CD4-positive, alpha-beta memory T cell (primary cell): Measurements from ENCODE around the gene KIF21A. TPM values are rescaled to one million over a fixed set of nuclear protein-coding genes. Genes with fewer than 3 reads are reported as not detected.

Experiments
- CTCF ChIA-PET: fragments of 350-600 bp; sonication (Branson Sonifier 250); formaldehyde crosslinking; loops from one replicate; lab custom pipeline; 2021; ENCODE audit warnings: inconsistent platforms; ENCODE audit not compliant: partially characterized antibody; lab: Charles Lee
- POLR2A ChIA-PET: fragments of 350-600 bp; sonication (Branson Sonifier 250); formaldehyde crosslinking; loops from one replicate; lab custom pipeline; 2021; ENCODE audit not compliant: partially characterized antibody; lab: Charles Lee
- DNase-seq, 5 donors: peaks; one replicate each; pipeline versions ENCODE4 v3.0.0 to v3.0.0-alpha.2; 2020 to 2022; ENCODE audit warnings: mixed read lengths in 1 of 5
- H3K27ac ChIP-seq: one replicate; pipeline ENCODE4 v1.7.0; 2013; ENCODE audit warnings: low read depth, low read length
- H3K27me3 ChIP-seq: 2 replicates; pipeline ENCODE4 v1.7.0; 2013; ENCODE audit warnings: mild to moderate bottlenecking, low read length, moderate library complexity; ENCODE audit not compliant: insufficient read depth
- H3K36me3 ChIP-seq: 2 replicates; pipeline ENCODE4 v1.7.0; 2013; ENCODE audit warnings: mild to moderate bottlenecking, low read length, moderate library complexity; ENCODE audit not compliant: insufficient read depth
- H3K4me1 ChIP-seq: 2 replicates; pipeline ENCODE4 v1.7.0; 2013; ENCODE audit warnings: mild to moderate bottlenecking, low read length, moderate library complexity; ENCODE audit not compliant: insufficient read depth
- H3K4me3 ChIP-seq, 2 donors: one replicate each; pipeline ENCODE4 v1.7.0; 2013; ENCODE audit warnings: low read length in 2 of 2, mild to moderate bottlenecking in 1 of 2
- H3K9me3 ChIP-seq, 2 donors: one replicate each; pipeline ENCODE4 v1.7.0; 2013; ENCODE audit warnings: low read length in 2 of 2, control low read depth in 1 of 2; ENCODE audit not compliant: control insufficient read depth in 1 of 2
- H3K27ac Mint-ChIP-seq, 7 donors: one replicate each; pipeline ENCODE4 v1.8.0; 2020 to 2021; ENCODE audit warnings: mixed read lengths in 7 of 7, mild to moderate bottlenecking in 6 of 7, inconsistent platforms in 3 of 7, moderate library complexity in 3 of 7
- H3K27me3 Mint-ChIP-seq, 2 donors: one replicate each; pipeline ENCODE4 v1.8.0; 2020 to 2021; ENCODE audit warnings: mixed read lengths in 2 of 2
- H3K36me3 Mint-ChIP-seq, 2 donors: one replicate each; pipeline ENCODE4 v1.8.0; 2020 to 2021; ENCODE audit warnings: mixed read lengths in 2 of 2, inconsistent platforms in 1 of 2, mild to moderate bottlenecking in 1 of 2
- H3K4me1 Mint-ChIP-seq, 4 donors: one replicate each; pipeline ENCODE4 v1.8.0; 2020 to 2021; ENCODE audit warnings: mixed read lengths in 4 of 4, mild to moderate bottlenecking in 1 of 4
- H3K4me3 Mint-ChIP-seq, 8 donors: one replicate each; pipeline ENCODE4 v1.8.0; 2020 to 2021; ENCODE audit warnings: mixed read lengths in 8 of 8, mild to moderate bottlenecking in 7 of 8, moderate library complexity in 6 of 8, inconsistent platforms in 3 of 8
- H3K9me3 Mint-ChIP-seq, 8 donors: one replicate each; pipeline ENCODE4 v1.8.0; 2020 to 2021; ENCODE audit warnings: mixed read lengths in 8 of 8, mild to moderate bottlenecking in 5 of 8, inconsistent platforms in 3 of 8, moderate library complexity in 1 of 8
- intact Hi-C: fragments of 100-400 bp; cut with micrococcal nuclease; formaldehyde crosslinking; loops from one replicate; pipeline ENCODE4 v1.15.1; 2023
- polyA plus RNA-seq, 2 donors: library from polyadenylated mRNA; unstranded; fragments of 300-500 nt; fragmentation: Illumina TruSeq; gene quantifications; one replicate each; pipeline ENCODE4 v1.2.3, GENCODE V29; 2021
- total RNA-seq, 2 experiments: library from RNA; stranded (reverse); gene quantifications; one replicate each; pipeline ENCODE4 v1.2.3, GENCODE V29; 2021

KIF21A gene
- total and polyA plus RNA-seq, 4 experiments from 2014 or later = 3.4 to 19.9 (median 13.5) TPM

GRCh38 chr12:39348941-39349626, 93.8 kb downstream of the KIF21A start:
- DNase-seq = no peak
- no peak overlapping the region for H3K27ac Mint-ChIP-seq
- peaks cover 6 to 24% of the 10 kb centered on the region in 2 donors for H3K36me3 Mint-ChIP-seq
- Histone ChIP-seq H3K4me3 (no peak overlapping the region), H3K36me3 (no peaks in the 10 kb centered on the region), H3K9me3 (no peaks in the 10 kb centered on the region), H3K27me3 (no peaks in the 10 kb centered on the region), H3K27ac (no peak overlapping the region), H3K4me1 (no peaks in the 10 kb centered on the region)
- ChIA-PET CTCF (interaction anchor here (0.6 kb wide), 1 partner anchor 14 kb away, joined by 3 read pairs; no protein-coding TSS in a partner anchor), POLR2A (no interaction called here)
- no peaks in the 10 kb centered on the region for H3K27me3 Mint-ChIP-seq
- no peaks in the 10 kb centered on the region for H3K4me1 Mint-ChIP-seq
- intact Hi-C loops = no loop called here
- H3K4me3 Mint-ChIP-seq = no peak overlapping the region
- no peaks in the 10 kb centered on the region for H3K9me3 Mint-ChIP-seq

- no peaks in the 10 kb centered on the region for H3K9me3 Mint-ChIP-seq
- no peaks in the 10 kb centered on the region for H3K4me1 ChIP-seq
- H3K4me3 Mint-ChIP-seq = no peak overlapping the region
- H3K9me3 ChIP-seq = no peaks in the 10 kb centered on the region
- H3K27ac Mint-ChIP-seq = no peak overlapping the region
- no peaks in the 10 kb centered on the region for H3K27me3 Mint-ChIP-seq
- H3K4me3 ChIP-seq = no peak overlapping the region
- H3K4me1 Mint-ChIP-seq = no peaks in the 10 kb centered on the region
- peaks cover 6 to 26% of the 10 kb centered on the region in 2 donors for H3K36me3 Mint-ChIP-seq
- CTCF ChIA-PET = interaction anchor here (0.6 kb wide), 1 partner anchor 14 kb away, joined by 3 read pairs; no protein-coding TSS in a partner anchor
- H3K27ac ChIP-seq = no peak overlapping the region
- intact Hi-C loops = no loop called here
- no peaks in the 10 kb centered on the region for H3K27me3 ChIP-seq
- DNase-seq = no peak
- no peaks in the 10 kb centered on the region for H3K36me3 ChIP-seq
- POLR2A ChIA-PET = no interaction called here
Observed at GRCh38 chr12:39348523-39348922, 94.4 kb downstream of the KIF21A start.

- Histone ChIP-seq H3K9me3 (no peaks in the 10 kb centered on the region), H3K27me3 (no peaks in the 10 kb centered on the region), H3K27ac (no peak overlapping the region), H3K36me3 (no peaks in the 10 kb centered on the region), H3K4me3 (no peak overlapping the region), H3K4me1 (no peaks in the 10 kb centered on the region)
- no peak for DNase-seq
- intact Hi-C loops = no loop called here
- H3K36me3 Mint-ChIP-seq = peaks cover 10 to 22% of the 10 kb centered on the region in 2 donors
- H3K27me3 Mint-ChIP-seq = no peaks in the 10 kb centered on the region
- POLR2A ChIA-PET = no interaction called here
- H3K4me1 Mint-ChIP-seq = no peaks in the 10 kb centered on the region
- CTCF ChIA-PET = interaction anchor here (1.0 kb wide), 1 partner anchor 27 kb away, joined by 3 read pairs; no protein-coding TSS in a partner anchor
- H3K9me3 Mint-ChIP-seq = no peaks in the 10 kb centered on the region
- H3K4me3 Mint-ChIP-seq = no peak overlapping the region
- H3K27ac Mint-ChIP-seq = no peak overlapping the region
Observed at GRCh38 chr12:39344926-39345325, 98.0 kb downstream of the KIF21A start.

- H3K36me3 Mint-ChIP-seq = peaks cover 16 to 17% of the 10 kb centered on the region in 2 donors
Observed at GRCh38 chr12:39343665-39344064, 99.3 kb downstream of the KIF21A start.

GRCh38 chr12:39341761-39342160, 101.2 kb downstream of the KIF21A start:
- CTCF ChIA-PET = interaction anchor here (1.2 to 2.0 kb wide), 2 partner anchors 9 to 24 kb away, joined by 3 to 8 read pairs; no protein-coding TSS in a partner anchor
- no peak overlapping the region for H3K4me3 Mint-ChIP-seq
- H3K4me1 Mint-ChIP-seq = peaks cover 0 to 2% (median 0%) of the 10 kb centered on the region in 4 donors

More at GRCh38 chr12:39343665-39344064, 99.3 kb downstream of the KIF21A start:
- no peak overlapping the region for H3K4me3 Mint-ChIP-seq
- no peaks in the 10 kb centered on the region for H3K27me3 ChIP-seq
- no peaks in the 10 kb centered on the region for H3K9me3 Mint-ChIP-seq
- DNase-seq = no peak
- no peak overlapping the region for H3K27ac Mint-ChIP-seq
- no peak overlapping the region for H3K4me3 ChIP-seq
- no peaks in the 10 kb centered on the region for H3K4me1 ChIP-seq
- no peaks in the 10 kb centered on the region for H3K9me3 ChIP-seq
- no peaks in the 10 kb centered on the region for H3K27me3 Mint-ChIP-seq
- H3K4me1 Mint-ChIP-seq = peaks cover 0 to 2% (median 0%) of the 10 kb centered on the region in 4 donors
- ChIA-PET CTCF (interaction anchor here (1.3 to 2.0 kb wide), 2 partner anchors 11 to 26 kb away, joined by 4 to 8 read pairs; no protein-coding TSS in a partner anchor), POLR2A (no interaction called here)
- H3K36me3 ChIP-seq = no peaks in the 10 kb centered on the region
- H3K27ac ChIP-seq = no peak overlapping the region
- intact Hi-C loops = no loop called here

GRCh38 chr12:39341179-39341578, 101.7 kb downstream of the KIF21A start:
- Histone ChIP-seq H3K27ac (no peak overlapping the region), H3K9me3 (no peaks in the 10 kb centered on the region), H3K4me3 (no peak overlapping the region), H3K27me3 (no peaks in the 10 kb centered on the region), H3K36me3 (no peaks in the 10 kb centered on the region), H3K4me1 (no peaks in the 10 kb centered on the region)
- Mint-ChIP-seq H3K27ac (peak overlapping the region in 1 of 7 donors; percentile 18), H3K4me3 (no peak overlapping the region), H3K27me3 (no peaks in the 10 kb centered on the region), H3K4me1 (peaks cover 0 to 2% (median 0%) of the 10 kb centered on the region in 4 donors), H3K36me3 (peaks cover 13 to 18% of the 10 kb centered on the region in 2 donors), H3K9me3 (no peaks in the 10 kb centered on the region)
- intact Hi-C loops = no loop called here
- POLR2A ChIA-PET = no interaction called here
- no peak for DNase-seq
- CTCF ChIA-PET = interaction anchor here (1.2 to 1.4 kb wide), 2 partner anchors 8 to 18 kb away, joined by 3 read pairs; no protein-coding TSS in a partner anchor

More at GRCh38 chr12:39341761-39342160, 101.2 kb downstream of the KIF21A start:
- H3K36me3 ChIP-seq = no peaks in the 10 kb centered on the region
- H3K27ac Mint-ChIP-seq = peak overlapping the region in 1 of 7 donors; percentile 18
- H3K4me1 ChIP-seq = no peaks in the 10 kb centered on the region
- no peaks in the 10 kb centered on the region for H3K27me3 Mint-ChIP-seq
- H3K27me3 ChIP-seq = no peaks in the 10 kb centered on the region
- no peaks in the 10 kb centered on the region for H3K9me3 ChIP-seq
- intact Hi-C loops = no loop called here
- DNase-seq = no peak
- no peak overlapping the region for H3K27ac ChIP-seq
- POLR2A ChIA-PET = no interaction called here
- no peaks in the 10 kb centered on the region for H3K9me3 Mint-ChIP-seq
- peaks cover 13 to 18% of the 10 kb centered on the region in 2 donors for H3K36me3 Mint-ChIP-seq
- H3K4me3 ChIP-seq = no peak overlapping the region

GRCh38 chr12:39332661-39333175, 110.2 kb downstream of the KIF21A start:
- peak overlapping the region in 6 of 8 donors; percentile 4 to 84 (median 80) for H3K4me3 Mint-ChIP-seq
- H3K9me3 Mint-ChIP-seq = no peaks in the 10 kb centered on the region
- Histone ChIP-seq H3K27me3 (no peaks in the 10 kb centered on the region), H3K4me3 (peak overlapping the region in 1 of 2 donors; percentile 23), H3K9me3 (no peaks in the 10 kb centered on the region), H3K4me1 (peaks cover 21% of the 10 kb centered on the region), H3K27ac (no peak overlapping the region), H3K36me3 (no peaks in the 10 kb centered on the region)
- no peaks in the 10 kb centered on the region for H3K27me3 Mint-ChIP-seq
- POLR2A ChIA-PET = interaction anchor here (2.4 kb wide), 1 partner anchor 110 kb away, joined by 6 read pairs; the partner anchor contains the start of gene KIF21A
- H3K4me1 Mint-ChIP-seq = peaks cover 17 to 22% (median 19%) of the 10 kb centered on the region in 4 donors
- peak overlapping the region in 4 of 7 donors; percentile 31 to 94 (median 78) for H3K27ac Mint-ChIP-seq
- intact Hi-C loops = no loop called here
- CTCF ChIA-PET = interaction anchor here (0.6 to 1.9 kb wide), 4 partner anchors 8 to 113 kb away, joined by 3 to 6 read pairs (median 4); no protein-coding TSS in a partner anchor
- no peak for DNase-seq
- H3K36me3 Mint-ChIP-seq = peaks cover 25 to 31% of the 10 kb centered on the region in 2 donors
